ENCODE measurements around the gene PRDM7. TPM values are rescaled to one million over a fixed set of nuclear protein-coding genes. Genes with fewer than 3 reads are reported as not detected.

PRDM7 gene
- total and polyA plus RNA-seq, 9 of the 15 experiments (the other 6 are each of a cell fraction or from before 2014, with no cell fraction given): not detected

- BruUV-seq (replicated peaks): no TSS peak
- peak; percentile 15 to 92 (median 86) for DNase-seq (ENCODE audit: extremely low read depth in 1 of 4, low spot score in 3 of 4)
- Histone ChIP-seq H2AFZ (ENCODE audit: low read depth, low read length) (peak overlapping the region; percentile 86), H3K4me1 (replicated peaks in 1 of 2; ENCODE audit: control insufficient read depth in 2 of 2, insufficient read depth in 2 of 2, low read length in 2 of 2) (peaks cover 18 to 39% of the 10 kb centered on the region in 2 experiments; a peak in 3 of 5 replicates), H3K27me3 (ENCODE audit: control insufficient read depth in 2 of 2, insufficient read depth in 2 of 2, low read length in 2 of 2) (no peaks in the 10 kb centered on the region), H3K9me1 (ENCODE audit: control insufficient read depth, insufficient read depth, low read length) (no peaks in the 10 kb centered on the region), H3K4me2 (ENCODE audit: insufficient read depth, low read length) (peak overlapping the region; percentile 70), H3K4me3 (peak overlapping the region; percentile 49), H3K36me3 (ENCODE audit: control insufficient read depth, insufficient read depth, low read length) (peaks cover 10% of the 10 kb centered on the region; the same call in 2 of the 3 replicates), H3K9me3 (replicated peaks; ENCODE audit: control insufficient read depth, insufficient read depth, low read depth, low read length) (no peaks in the 10 kb centered on the region), H3K27ac (ENCODE audit: extremely low read depth, low read depth, low read length) (peak overlapping the region; percentile 54; the same call in 1 of the 3 replicates), H3K79me2 (ENCODE audit: control insufficient read depth, insufficient read depth, low read length) (no peaks in the 10 kb centered on the region; the same call in 2 of the 3 replicates), H3K9ac (ENCODE audit: insufficient read depth in 1 of 2, low read depth in 2 of 2, low read length in 2 of 2) (peak overlapping the region; percentile 49 to 95; a peak in 3 of 4 replicates), H4K20me1 (replicated peaks; ENCODE audit: control insufficient read depth, insufficient read depth, low read length) (no peaks in the 10 kb centered on the region)
- no peak for FAIRE-seq
- ChIA-PET POLR2A (interaction anchor here (0.5 kb wide), 1 partner anchor 118 kb away, joined by 3 read pairs; no protein-coding TSS in a partner anchor), CTCF (ENCODE audit: low intra/inter-chr PET ratio) (interaction anchor here (0.6 kb wide), 1 partner anchor 97 kb away, joined by 4 read pairs; no protein-coding TSS in a partner anchor)
- ATAC-seq: peak; percentile 74
- WGBS (ENCODE audit: insufficient coverage, low coverage, missing lambda C conversion rate): 60% methylated on average over 11 of the region's 59 CpGs
- in situ Hi-C loops (cut with MboI): no loop called here
- intact Hi-C loops (cut with micrococcal nuclease): no loop called here
- TF ChIP-seq ZBTB33 (CRISPR knock-in tag; IDR thresholded peaks at IDR 0.05) (0 out of 2 replicates have a peak, but pooled peaks have one; percentile 13), PTBP1 (IDR thresholded peaks at IDR 0.05; ENCODE audit: low read depth, low read length) (peak; percentile 71; the same call in 1 of the 2 replicates), TCF3 (CRISPR knock-in tag; IDR thresholded peaks at IDR 0.05) (no peak), CBX1 (IDR thresholded peaks at IDR 0.05; ENCODE audit: low read depth) (peak; percentile 90; the same call in 1 of the 2 replicates), ADNP (tag; IDR thresholded peaks at IDR 0.05) (peak; percentile 88), VEZF1 (CRISPR knock-in tag; IDR thresholded peaks at IDR 0.05) (peak; percentile 70), USF1 (CRISPR knock-in tag; IDR thresholded peaks at IDR 0.05) (peak; percentile 74), CHD4 (IDR thresholded peaks at IDR 0.05; ENCODE audit: insufficient read depth, insufficient replicate concordance, low read depth, low read length, poor library complexity, severe bottlenecking) (peak; percentile 71), SMARCA5 (IDR thresholded peaks at IDR 0.05) (peak; percentile 74; the same call in 1 of the 2 replicates), CBFA2T2 (conservative IDR thresholded peaks at IDR 0.05) (no peak), BCOR (IDR thresholded peaks at IDR 0.05) (peak; percentile 96), SLC30A9 (CRISPR knock-in tag; IDR thresholded peaks at IDR 0.05) (no peak), THRA (IDR thresholded peaks at IDR 0.05) (no peak), RCOR1 (IDR thresholded peaks at IDR 0.05; ENCODE audit: borderline replicate concordance in 1 of 2, low read depth in 2 of 2, low read length in 2 of 2) (peak in 1 of 2 experiments; percentile 77; a peak in 2 of 4 replicates), KDM1A (IDR thresholded peaks at IDR 0.05) (peak; percentile 66 to 89)
Measured at GRCh38 chr16:90047714-90048346, 29.3 kb downstream of the PRDM7 start.

All from K562 (cell line).